GM19324 (cell line): Measurements from ENCODE around the gene F2RL2.

ENCODE experiments used
- ATAC-seq: cut with Tn5 transposase; IDR thresholded peaks from one replicate; pipeline ENCODE4 v1.9.1; 2021; ENCODE audit warnings: mild to moderate bottlenecking, moderate library complexity; ENCODE audit not compliant: unreplicated experiment, low FRiP score

Gene F2RL2

GRCh38 chr5:76591366-76591765 lies 31.8 kb downstream of the F2RL2 start:
- no peak for ATAC-seq

DNA sequence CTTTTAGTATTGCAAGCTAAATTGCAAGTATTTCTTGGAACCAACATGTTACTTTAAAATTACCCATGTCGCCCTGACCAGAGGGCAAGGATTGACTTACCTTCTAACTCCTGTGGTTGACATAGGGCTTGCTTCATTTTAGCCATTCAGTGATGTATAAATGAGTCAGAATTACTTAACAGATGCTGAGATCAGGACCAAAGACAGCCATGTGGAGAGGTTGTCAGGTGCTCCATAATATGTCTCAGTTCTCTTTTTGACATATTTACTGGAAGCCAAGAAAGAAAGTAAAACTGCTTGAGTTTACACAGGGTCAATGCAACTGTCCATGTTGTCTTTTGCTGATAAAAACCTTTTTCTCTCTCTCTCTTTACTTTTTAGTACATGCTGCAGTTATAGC lies 33.2 kb downstream of the F2RL2 start:
- ATAC-seq, result peak; percentile 98

DNA sequence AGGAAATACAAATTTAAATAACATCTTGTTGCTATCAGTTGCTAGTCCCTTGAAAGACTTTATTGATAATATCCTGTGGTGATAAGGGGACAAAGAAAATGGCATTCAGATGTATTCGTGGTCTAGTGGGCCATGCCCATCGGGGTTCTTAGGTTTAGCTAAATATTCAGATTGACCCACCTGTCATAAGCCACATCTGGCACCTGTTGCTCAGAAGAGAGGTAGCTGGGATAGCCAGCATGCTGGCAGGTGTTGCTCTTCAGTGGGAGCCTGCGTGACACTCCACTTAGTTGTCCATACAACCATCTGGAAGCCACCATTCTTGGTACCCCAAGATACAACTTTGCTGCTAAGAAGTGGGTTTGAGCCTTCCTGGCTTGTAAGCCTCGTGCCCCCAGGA lies 36.7 kb downstream of the F2RL2 start:
- ATAC-seq, result no peak

DNA sequence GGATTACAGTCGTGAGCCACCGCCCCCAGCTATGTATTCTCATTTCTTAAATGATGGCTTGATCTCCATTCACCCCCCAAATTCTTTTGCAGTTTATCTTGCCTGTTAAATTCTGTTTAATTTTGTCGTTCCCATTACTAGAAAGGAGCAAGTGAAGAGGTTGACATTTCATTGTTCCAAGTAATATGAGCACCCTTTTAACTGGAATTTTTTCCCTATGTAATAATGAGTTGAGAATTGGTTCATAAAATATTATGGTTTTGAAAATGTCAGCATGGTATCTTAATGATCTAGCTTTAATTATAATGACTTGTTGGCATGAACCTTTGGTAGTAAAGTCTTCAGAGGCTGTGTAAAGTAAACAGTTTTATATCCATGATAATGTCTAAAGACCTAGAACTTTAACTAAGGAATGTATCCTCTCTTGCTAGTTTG lies 37.4 kb downstream of the F2RL2 start:
- no peak for ATAC-seq

GRCh38 chr5:76583163-76584047 lies 39.8 kb downstream of the F2RL2 start:
- ATAC-seq, result no peak

DNA sequence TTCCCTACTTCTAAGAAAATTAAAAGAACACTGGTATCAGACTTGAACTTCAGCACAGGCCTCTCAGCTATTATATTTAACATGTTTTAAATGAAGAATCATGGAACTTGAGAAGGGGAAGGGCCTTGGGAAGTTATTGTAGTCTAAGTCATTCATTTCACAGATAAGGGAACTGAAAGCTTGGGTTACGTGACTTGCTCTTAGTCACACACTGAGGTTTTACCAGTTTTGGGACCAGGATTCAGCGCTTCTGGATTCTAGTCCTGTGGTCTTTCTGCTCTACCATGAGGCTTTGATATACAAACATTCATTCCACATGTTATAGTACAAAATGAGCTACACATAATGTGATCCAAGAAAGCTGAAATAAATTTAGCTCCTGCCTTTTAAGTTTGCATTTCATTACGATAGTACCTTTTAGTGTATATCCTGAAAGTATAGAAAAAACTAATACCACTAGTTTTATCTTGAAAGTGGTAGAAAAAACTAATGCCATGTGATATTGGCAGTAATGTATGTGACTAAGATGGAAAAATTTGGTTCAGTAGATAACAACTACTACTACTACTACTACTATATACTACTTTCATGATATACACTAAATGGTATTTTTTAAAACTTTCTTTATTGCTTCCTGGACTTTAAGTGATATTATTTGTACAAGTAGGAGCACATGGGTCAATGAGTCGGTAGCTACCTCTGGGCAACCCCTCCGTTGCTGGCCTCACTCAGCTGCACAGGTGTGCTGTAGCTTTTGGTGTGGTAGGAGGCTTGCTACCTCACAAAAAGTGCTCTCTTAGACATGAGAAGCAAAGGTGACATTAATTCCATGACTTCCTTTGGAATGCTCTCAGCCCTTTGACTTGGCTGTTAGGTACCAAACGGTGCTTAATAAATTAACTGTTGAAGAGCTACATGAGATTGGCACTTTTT lies 40.7 kb downstream of the F2RL2 start:
- peak; percentile 86 for ATAC-seq

DNA sequence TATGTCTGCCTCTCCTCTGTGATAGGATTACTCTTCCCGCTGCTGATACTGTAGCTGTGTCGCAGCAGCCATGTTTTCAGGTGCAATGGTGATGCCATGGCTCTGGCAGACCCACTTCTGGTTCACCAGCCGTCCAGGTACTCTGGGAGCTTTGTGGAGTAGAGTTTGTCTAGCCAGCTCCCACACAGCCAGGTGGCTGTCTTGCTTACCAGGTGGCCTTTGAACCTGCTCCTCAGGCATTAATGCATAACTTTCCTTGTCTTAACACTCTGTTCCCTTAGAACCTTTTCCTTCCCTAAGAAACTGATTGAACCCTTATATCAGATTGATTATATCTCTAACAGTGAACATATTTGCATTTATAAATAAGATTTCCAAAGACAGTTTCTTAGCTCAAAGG lies 42.2 kb downstream of the F2RL2 start:
- no peak for ATAC-seq

- no peak for ATAC-seq
Measured at GRCh38 chr5:76579166-76579937, 43.9 kb downstream of the F2RL2 start.

DNA sequence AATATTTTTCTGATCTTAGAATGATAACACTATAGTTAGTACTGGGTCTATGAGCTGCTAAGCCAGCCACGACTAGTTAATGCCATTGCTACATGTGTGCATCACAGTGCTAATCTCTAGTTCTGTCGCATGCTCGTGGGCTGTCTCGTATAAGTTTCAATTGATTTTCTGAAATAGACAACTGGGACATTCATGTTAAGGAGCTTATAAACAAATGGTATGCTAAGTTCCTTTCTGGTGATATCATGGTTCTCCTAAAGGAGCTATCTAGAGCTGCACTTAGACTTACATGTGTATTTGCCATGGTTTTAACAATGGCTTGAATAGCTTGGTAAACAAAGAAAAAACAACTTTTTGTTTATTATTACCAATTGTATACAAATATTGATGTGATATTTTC lies 46.2 kb downstream of the F2RL2 start:
- no peak for ATAC-seq

DNA sequence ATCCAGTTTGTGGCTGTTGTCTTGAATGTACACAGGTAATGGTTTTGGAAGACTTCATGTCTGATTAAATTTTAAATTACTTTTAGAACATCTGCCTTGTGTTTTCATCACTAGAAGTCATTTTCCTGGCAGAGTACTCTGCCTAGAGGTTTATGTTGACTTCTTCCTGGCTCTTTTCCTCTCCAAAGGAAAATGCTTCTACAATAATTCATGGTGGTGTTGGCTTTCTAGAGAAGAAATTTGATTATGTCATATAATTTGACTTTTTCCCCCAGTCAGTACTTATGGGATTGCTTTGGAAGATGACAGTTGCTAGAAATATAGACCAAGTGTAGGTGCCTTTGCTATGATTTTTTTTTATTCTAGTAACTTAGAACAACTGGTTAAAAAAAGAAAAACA lies 46.8 kb downstream of the F2RL2 start:
- ATAC-seq, result no peak

DNA sequence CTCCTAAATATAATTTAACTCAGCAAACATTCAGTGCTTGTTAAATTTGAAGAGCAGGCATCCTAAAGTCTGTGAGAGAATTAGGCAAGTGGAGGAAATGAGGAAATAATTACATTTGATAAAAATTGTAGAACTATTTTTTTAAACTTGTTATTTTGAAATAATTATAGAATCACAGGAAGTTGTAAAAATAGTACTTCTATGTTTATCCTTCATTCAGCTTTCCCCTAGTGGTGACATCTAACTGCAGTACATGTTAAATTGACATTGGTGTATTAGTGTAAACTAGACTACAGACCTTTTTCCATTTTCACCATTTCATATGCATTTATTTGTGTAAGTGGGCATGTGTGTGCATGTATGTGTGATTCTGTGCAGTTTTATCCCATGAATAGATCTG lies 51.6 kb downstream of the F2RL2 start:
- ATAC-seq, result no peak

GRCh38 chr5:76570153-76570552 lies 53.0 kb downstream of the F2RL2 start:
- no peak for ATAC-seq
